ENCODE data around the gene DGKG.

Gene DGKG

DNA sequence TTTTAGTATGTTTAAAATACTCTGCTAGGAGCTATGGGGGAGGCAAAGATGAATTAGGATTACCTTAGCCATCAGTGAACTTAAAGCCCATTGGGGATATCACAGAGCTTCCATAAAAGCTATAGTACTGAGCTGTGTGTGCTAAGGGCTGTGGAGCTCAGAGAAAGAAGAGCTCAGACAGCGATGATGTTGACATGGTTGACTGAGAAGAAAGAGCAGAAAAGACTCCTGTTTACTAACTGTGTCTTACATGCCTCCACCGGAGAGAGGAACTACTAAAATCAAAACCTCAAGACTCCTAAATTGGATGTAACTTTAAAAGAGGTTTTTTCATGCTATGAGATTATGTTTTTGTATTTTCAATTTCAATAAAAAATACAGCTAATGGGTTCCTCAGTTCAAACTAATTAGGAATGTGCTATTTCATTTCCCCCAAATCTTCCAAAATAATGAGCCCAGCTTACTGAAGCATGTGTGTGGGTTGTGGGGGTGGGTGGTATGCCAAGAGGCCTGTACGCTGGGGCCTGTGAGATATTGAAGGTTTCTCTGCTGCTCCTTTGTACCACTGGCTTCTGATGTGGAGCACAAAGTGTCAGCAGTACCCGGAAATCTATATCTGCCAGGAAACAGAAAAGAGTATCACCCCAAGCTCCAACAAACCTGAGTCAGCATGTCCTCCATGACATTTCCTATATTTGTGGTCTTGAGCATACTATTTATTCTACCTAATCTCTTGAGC lies 22.7 kb downstream of the DGKG start:
- no peak for TF ChIP-seq FOXP2 (optimal IDR thresholded peaks at IDR 0.05; ENCODE audit: control extremely low read depth, extremely low read length, insufficient read depth)
- no peak for TF ChIP-seq EZH2 (IDR thresholded peaks at IDR 0.05)
- TF ChIP-seq POLR2AphosphoS5 (IDR thresholded peaks at IDR 0.05; ENCODE audit: borderline replicate concordance, low read depth, low read length), result no peak
- H3K27ac ChIP-seq, result no peak overlapping the region
- no peak for DNase-seq (ENCODE audit: low read depth, low spot score)
- H3K9ac ChIP-seq (ENCODE audit: insufficient read length), result no peak overlapping the region
- no peaks in the 10 kb centered on the region for H3K9me3 ChIP-seq (ENCODE audit: low read depth, low read length)
- no peak overlapping the region for H3K4me3 ChIP-seq
- H3K36me3 ChIP-seq (ENCODE audit: insufficient read depth, low read length), result no peaks in the 10 kb centered on the region

DNA sequence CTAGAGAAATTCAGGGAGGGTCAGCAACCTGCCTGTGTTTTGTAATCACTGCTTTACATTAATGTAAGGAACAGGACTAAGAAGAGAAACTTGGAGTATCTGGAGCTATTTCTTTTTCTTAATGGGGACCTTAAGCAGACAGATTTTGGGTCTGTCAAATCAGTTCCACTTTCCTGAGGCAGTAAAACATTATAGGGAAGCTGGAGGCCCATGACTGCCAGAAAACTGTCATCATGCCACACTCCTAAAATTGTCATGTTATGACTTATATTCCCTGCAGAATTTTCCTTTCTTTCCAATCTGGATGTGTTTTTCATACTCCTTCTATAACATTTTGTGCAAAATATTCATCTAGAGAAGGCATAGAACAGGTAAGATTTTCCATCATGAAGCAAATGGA lies 28.8 kb downstream of the DGKG start:
- DNase-seq (ENCODE audit: low read depth, low spot score), result no peak

DNA sequence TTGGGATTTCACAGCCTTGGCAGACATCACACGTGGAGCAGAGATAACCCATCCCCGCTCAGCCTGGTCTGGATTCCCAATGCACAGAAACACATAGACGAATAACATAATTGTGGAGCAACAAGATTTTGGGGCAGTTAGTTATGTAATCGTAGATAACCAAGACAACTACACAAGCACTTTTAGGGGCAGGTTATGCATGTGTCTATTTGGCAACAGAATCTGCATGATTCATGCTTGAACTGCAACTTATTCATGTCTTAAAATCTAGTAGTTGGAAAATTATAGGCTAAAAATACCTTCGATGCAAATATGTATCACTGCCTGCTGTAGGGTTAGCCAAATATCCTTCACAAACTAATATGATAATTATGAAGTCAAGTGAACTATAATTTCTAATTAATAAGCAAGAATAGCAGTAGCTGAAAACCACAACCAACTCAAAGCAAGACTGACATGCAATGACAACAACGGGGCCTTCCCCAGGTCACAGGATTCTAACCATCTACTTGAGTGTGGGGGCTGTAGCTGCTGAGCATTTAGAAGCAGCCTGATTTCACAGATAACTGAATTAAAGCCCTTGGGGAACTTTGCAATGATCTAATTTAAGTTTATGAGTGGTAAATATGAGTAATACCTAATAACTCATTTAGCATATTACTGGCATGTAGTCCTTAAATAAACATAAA lies 31.1 kb downstream of the DGKG start:
- TF ChIP-seq POLR2AphosphoS5 (IDR thresholded peaks at IDR 0.05; ENCODE audit: borderline replicate concordance, low read depth, low read length) (no peak), FOXP2 (optimal IDR thresholded peaks at IDR 0.05; ENCODE audit: control extremely low read depth, extremely low read length, insufficient read depth) (no peak), EZH2 (IDR thresholded peaks at IDR 0.05) (no peak)
- H3K27ac ChIP-seq, result no peak overlapping the region
- no peaks in the 10 kb centered on the region for H3K9me3 ChIP-seq (ENCODE audit: low read depth, low read length)
- no peaks in the 10 kb centered on the region for H3K36me3 ChIP-seq (ENCODE audit: insufficient read depth, low read length)
- no peak overlapping the region for H3K9ac ChIP-seq (ENCODE audit: insufficient read length)
- no peak overlapping the region for H3K4me3 ChIP-seq
- no peak for DNase-seq (ENCODE audit: low read depth, low spot score)

More for the DNA sequence above, 28.8 kb downstream of the DGKG start:
- TF ChIP-seq FOXP2 (optimal IDR thresholded peaks at IDR 0.05; ENCODE audit: control extremely low read depth, extremely low read length, insufficient read depth), result no peak
- Histone ChIP-seq H3K36me3 (ENCODE audit: insufficient read depth, low read length) (no peaks in the 10 kb centered on the region), H3K9ac (ENCODE audit: insufficient read length) (no peak overlapping the region), H3K4me3 (no peak overlapping the region), H3K27ac (no peak overlapping the region), H3K9me3 (ENCODE audit: low read depth, low read length) (no peaks in the 10 kb centered on the region)

DNA sequence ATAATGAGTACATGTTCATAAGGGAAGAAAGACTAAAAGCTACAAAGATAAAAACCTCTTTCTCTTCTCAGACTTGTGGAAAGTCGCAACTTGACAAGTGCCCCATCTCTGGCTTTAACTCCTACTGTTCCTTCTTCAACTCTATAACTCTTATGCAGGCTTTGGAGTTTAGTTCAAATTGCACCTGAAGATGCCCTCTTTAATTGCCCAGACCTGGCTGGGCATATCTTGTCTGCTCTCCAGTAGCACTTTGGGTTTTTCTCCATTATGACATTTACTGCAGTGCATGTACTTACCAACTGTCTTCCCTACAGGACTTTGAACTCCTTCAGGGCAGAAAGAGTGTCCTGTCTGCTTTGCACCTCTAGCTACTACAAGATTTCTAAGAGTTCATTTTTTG lies 32.4 kb downstream of the DGKG start:
- H3K9ac ChIP-seq (ENCODE audit: insufficient read length), result no peak overlapping the region
- H3K27ac ChIP-seq, result no peak overlapping the region
- DNase-seq (ENCODE audit: low read depth, low spot score), result no peak
- no peaks in the 10 kb centered on the region for H3K9me3 ChIP-seq (ENCODE audit: low read depth, low read length)
- H3K36me3 ChIP-seq (ENCODE audit: insufficient read depth, low read length), result no peaks in the 10 kb centered on the region
- TF ChIP-seq EZH2 (IDR thresholded peaks at IDR 0.05), result no peak
- TF ChIP-seq POLR2AphosphoS5 (IDR thresholded peaks at IDR 0.05; ENCODE audit: borderline replicate concordance, low read depth, low read length), result no peak
- no peak for TF ChIP-seq FOXP2 (optimal IDR thresholded peaks at IDR 0.05; ENCODE audit: control extremely low read depth, extremely low read length, insufficient read depth)
- no peak overlapping the region for H3K4me3 ChIP-seq

DNA sequence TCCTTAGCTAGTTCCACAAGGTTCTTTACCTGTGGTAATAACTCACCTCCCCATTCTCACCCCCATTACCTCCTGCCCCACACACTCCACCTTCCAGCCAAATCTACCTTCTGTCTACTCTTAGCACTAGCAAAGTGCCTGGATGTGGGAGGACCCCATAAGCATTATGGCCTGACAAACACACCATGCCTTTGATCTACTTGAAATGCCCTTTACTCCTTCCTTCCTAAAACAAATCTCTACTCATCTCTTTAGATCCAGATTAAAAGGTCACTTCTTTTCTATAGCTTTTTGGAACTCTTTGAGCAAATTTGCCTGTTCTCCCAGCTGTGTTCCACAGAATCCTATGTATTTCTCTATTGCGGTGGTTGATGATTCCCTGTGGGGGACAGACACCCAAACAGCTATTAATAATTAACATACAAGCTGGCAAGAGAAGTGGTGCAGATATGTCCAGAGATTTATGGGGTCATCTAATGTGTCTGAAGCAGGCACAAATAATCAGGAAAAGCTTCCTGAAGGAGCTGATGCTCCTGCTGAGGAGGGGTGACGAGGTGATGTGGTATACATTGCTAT lies 34.0 kb downstream of the DGKG start:
- no peak overlapping the region for H3K27ac ChIP-seq

DNA sequence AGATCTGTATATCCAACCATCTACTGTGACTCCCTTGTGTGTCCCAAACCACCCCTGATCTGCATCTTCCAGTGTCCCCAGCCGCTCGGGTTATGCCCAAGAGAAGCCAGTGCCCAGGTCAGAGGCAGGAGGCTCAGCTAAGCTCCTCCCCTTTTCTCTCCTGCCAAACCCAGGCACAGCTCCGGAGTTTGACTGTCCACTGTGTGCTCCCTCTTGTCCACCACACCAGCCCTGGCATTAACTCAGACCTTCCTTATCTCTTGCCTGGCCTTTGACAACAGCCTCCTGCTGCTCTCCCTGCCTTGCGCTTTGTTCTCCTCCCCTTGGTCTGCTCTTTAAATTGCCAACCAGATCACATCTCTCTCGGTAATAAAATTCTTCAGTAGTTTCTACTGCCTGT lies 39.3 kb downstream of the DGKG start:
- H3K27ac ChIP-seq, result no peak overlapping the region
- DNase-seq (ENCODE audit: low read depth, low spot score), result no peak
- TF ChIP-seq FOXP2 (optimal IDR thresholded peaks at IDR 0.05; ENCODE audit: control extremely low read depth, extremely low read length, insufficient read depth) (no peak), EZH2 (IDR thresholded peaks at IDR 0.05) (no peak), POLR2AphosphoS5 (IDR thresholded peaks at IDR 0.05; ENCODE audit: borderline replicate concordance, low read depth, low read length) (no peak)

More for the DNA sequence above, 34.0 kb downstream of the DGKG start:
- Histone ChIP-seq H3K9me3 (ENCODE audit: low read depth, low read length) (no peaks in the 10 kb centered on the region), H3K9ac (ENCODE audit: insufficient read length) (no peak overlapping the region), H3K4me3 (no peak overlapping the region), H3K36me3 (ENCODE audit: insufficient read depth, low read length) (no peaks in the 10 kb centered on the region)
- no peak for DNase-seq (ENCODE audit: low read depth, low spot score)
- TF ChIP-seq EZH2 (IDR thresholded peaks at IDR 0.05), result no peak
- TF ChIP-seq POLR2AphosphoS5 (IDR thresholded peaks at IDR 0.05; ENCODE audit: borderline replicate concordance, low read depth, low read length), result no peak
- no peak for TF ChIP-seq FOXP2 (optimal IDR thresholded peaks at IDR 0.05; ENCODE audit: control extremely low read depth, extremely low read length, insufficient read depth)

DNA sequence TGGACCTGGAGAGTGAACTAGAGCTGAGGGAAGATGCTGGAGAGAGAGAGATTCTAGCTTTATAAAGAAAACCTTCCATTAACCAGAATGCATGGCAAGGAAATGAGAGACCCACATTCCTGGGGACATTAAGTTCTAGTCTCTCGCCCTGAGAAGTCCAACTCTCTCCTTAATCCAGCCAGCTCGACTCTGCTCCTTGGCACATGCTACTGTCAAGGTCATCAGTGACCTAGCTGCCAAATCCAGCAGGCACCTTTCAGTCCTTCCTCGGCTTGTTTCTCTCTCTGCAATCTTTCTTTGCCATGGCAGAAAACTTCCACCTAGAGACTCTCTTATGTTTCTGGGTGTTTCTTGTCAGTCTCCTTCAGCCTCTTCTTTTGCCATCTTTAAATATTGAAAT lies 40.3 kb downstream of the DGKG start:
- no peaks in the 10 kb centered on the region for H3K9me3 ChIP-seq (ENCODE audit: low read depth, low read length)
- no peak overlapping the region for H3K4me3 ChIP-seq
- no peak overlapping the region for H3K27ac ChIP-seq
- no peak overlapping the region for H3K9ac ChIP-seq (ENCODE audit: insufficient read length)
- no peak for DNase-seq (ENCODE audit: low read depth, low spot score)
- H3K36me3 ChIP-seq (ENCODE audit: insufficient read depth, low read length), result no peaks in the 10 kb centered on the region
- TF ChIP-seq FOXP2 (optimal IDR thresholded peaks at IDR 0.05; ENCODE audit: control extremely low read depth, extremely low read length, insufficient read depth) (no peak), EZH2 (IDR thresholded peaks at IDR 0.05) (no peak), POLR2AphosphoS5 (IDR thresholded peaks at IDR 0.05; ENCODE audit: borderline replicate concordance, low read depth, low read length) (no peak)

More for the DNA sequence above, 39.3 kb downstream of the DGKG start:
- no peak overlapping the region for H3K4me3 ChIP-seq
- H3K36me3 ChIP-seq (ENCODE audit: insufficient read depth, low read length), result no peaks in the 10 kb centered on the region
- H3K9me3 ChIP-seq (ENCODE audit: low read depth, low read length), result no peaks in the 10 kb centered on the region
- H3K9ac ChIP-seq (ENCODE audit: insufficient read length), result no peak overlapping the region

DNA sequence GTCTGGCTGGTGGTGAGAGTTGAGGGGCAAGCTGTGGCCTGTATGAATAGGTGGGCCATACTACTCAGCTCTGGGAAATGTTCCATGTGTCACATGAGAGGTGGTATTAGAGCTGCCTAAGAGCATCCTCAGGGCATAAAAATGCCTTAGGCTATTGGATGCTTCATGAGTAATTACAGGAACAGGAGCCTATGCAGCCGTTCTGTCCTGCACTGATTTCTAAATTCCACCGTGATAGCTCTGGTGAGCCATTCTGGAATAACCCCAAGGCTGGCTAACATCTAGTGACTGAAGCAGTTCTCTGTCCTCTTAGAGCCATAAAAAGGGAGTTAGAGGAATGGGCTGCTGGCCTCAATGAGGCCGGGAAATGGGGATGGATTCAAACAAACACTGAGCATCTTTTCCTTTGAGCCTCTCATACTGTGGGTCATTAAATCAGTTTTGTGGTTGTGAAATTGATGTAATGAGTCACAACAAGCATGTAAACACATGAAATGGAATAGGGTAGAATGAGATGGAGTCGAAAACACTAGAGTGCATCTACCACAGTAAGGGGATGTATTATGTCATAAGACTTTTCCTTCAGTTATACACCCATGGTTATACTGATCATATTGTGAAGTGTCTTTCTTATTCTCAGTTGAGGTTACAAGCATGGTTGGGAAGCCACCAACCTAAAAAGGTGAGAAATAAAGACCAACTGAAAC lies 41.0 kb downstream of the DGKG start:
- Histone ChIP-seq H3K4me3 (no peak overlapping the region), H3K27ac (no peak overlapping the region), H3K9me3 (ENCODE audit: low read depth, low read length) (no peaks in the 10 kb centered on the region), H3K36me3 (ENCODE audit: insufficient read depth, low read length) (no peaks in the 10 kb centered on the region), H3K9ac (ENCODE audit: insufficient read length) (no peak overlapping the region)
- no peak for DNase-seq (ENCODE audit: low read depth, low spot score)
- TF ChIP-seq POLR2AphosphoS5 (IDR thresholded peaks at IDR 0.05; ENCODE audit: borderline replicate concordance, low read depth, low read length), result no peak
- TF ChIP-seq FOXP2 (optimal IDR thresholded peaks at IDR 0.05; ENCODE audit: control extremely low read depth, extremely low read length, insufficient read depth), result no peak
- TF ChIP-seq EZH2 (IDR thresholded peaks at IDR 0.05), result no peak

Data from SK-N-MC (cell line).